ENCODE data around the gene ASB5. TPM values are rescaled to one million over a fixed set of nuclear protein-coding genes. Genes with fewer than 3 reads are reported as not detected.

ASB5 gene
- total and polyA plus RNA-seq, 2 donors (not counting 1 experiment from before 2014, with no cell fraction given): 1.0 to 1.8 TPM

- TF ChIP-seq EZH2 (IDR thresholded peaks at IDR 0.05; ENCODE audit: low read length, missing control alignments) (no peak), CTCF (conservative IDR thresholded peaks at IDR 0.05 in 1 of 2, IDR thresholded peaks at IDR 0.05 in 1 of 2; ENCODE audit: low read depth in 1 of 2, low read length in 2 of 2) (no peak)
- no peak overlapping the region for H2AFZ ChIP-seq (ENCODE audit: low read length)
- H3K27ac ChIP-seq (ENCODE audit: insufficient read depth, low read length): no peak overlapping the region
- no peak overlapping the region for H3K4me3 ChIP-seq (replicated peaks in 1 of 4; ENCODE audit: control extremely low read depth in 1 of 4, insufficient read depth in 1 of 4, low read depth in 3 of 4, low read length in 4 of 4)
- no peak for DNase-seq (ENCODE audit: low read depth in 2 of 2)
- no peaks in the 10 kb centered on the region for H3K79me2 ChIP-seq (ENCODE audit: control insufficient read depth, insufficient read depth, low read length)
- no peaks in the 10 kb centered on the region for H4K20me1 ChIP-seq (ENCODE audit: control insufficient read depth, extremely low read depth, insufficient read depth, low read length)
- H3K4me1 ChIP-seq (ENCODE audit: control insufficient read depth, extremely low read depth, insufficient read depth, low read length): peaks cover 6% of the 10 kb centered on the region
- H3K9me3 ChIP-seq (ENCODE audit: control insufficient read depth, insufficient read depth, low read depth, low read length): no peaks in the 10 kb centered on the region
- H3K36me3 ChIP-seq (ENCODE audit: control insufficient read depth, insufficient read depth, low read length): no peaks in the 10 kb centered on the region
- no peaks in the 10 kb centered on the region for H3K27me3 ChIP-seq (ENCODE audit: control insufficient read depth, insufficient read depth, low read length)
- H3K4me2 ChIP-seq (ENCODE audit: extremely low read depth, insufficient read depth, low read length): no peak overlapping the region
- H3K9ac ChIP-seq (ENCODE audit: insufficient read depth, low read length): no peak overlapping the region
Measured at GRCh38 chr4:176306837-176307665, 38.0 kb upstream of the ASB5 start.

GRCh38 chr4:176303938-176304337 lies 34.9 kb upstream of the ASB5 start:
- no peak for TF ChIP-seq CTCF (conservative IDR thresholded peaks at IDR 0.05 in 1 of 2, IDR thresholded peaks at IDR 0.05 in 1 of 2; ENCODE audit: low read depth in 1 of 2, low read length in 2 of 2)
- TF ChIP-seq EZH2 (IDR thresholded peaks at IDR 0.05; ENCODE audit: low read length, missing control alignments): no peak
- peaks cover 6% of the 10 kb centered on the region for H3K4me1 ChIP-seq (ENCODE audit: control insufficient read depth, extremely low read depth, insufficient read depth, low read length)
- no peak overlapping the region for H3K27ac ChIP-seq (ENCODE audit: insufficient read depth, low read length)
- no peaks in the 10 kb centered on the region for H3K9me3 ChIP-seq (ENCODE audit: control insufficient read depth, insufficient read depth, low read depth, low read length)
- DNase-seq (ENCODE audit: low read depth in 2 of 2): no peak
- H3K79me2 ChIP-seq (ENCODE audit: control insufficient read depth, insufficient read depth, low read length): no peaks in the 10 kb centered on the region
- no peak overlapping the region for H2AFZ ChIP-seq (ENCODE audit: low read length)
- no peak overlapping the region for H3K4me3 ChIP-seq (replicated peaks in 1 of 4; ENCODE audit: control extremely low read depth in 1 of 4, insufficient read depth in 1 of 4, low read depth in 3 of 4, low read length in 4 of 4)
- H3K36me3 ChIP-seq (ENCODE audit: control insufficient read depth, insufficient read depth, low read length): no peaks in the 10 kb centered on the region
- H4K20me1 ChIP-seq (ENCODE audit: control insufficient read depth, extremely low read depth, insufficient read depth, low read length): no peaks in the 10 kb centered on the region
- H3K27me3 ChIP-seq (ENCODE audit: control insufficient read depth, insufficient read depth, low read length): no peaks in the 10 kb centered on the region
- H3K4me2 ChIP-seq (ENCODE audit: extremely low read depth, insufficient read depth, low read length): no peak overlapping the region
- no peak overlapping the region for H3K9ac ChIP-seq (ENCODE audit: insufficient read depth, low read length)

GRCh38 chr4:176302283-176303275 lies 33.6 kb upstream of the ASB5 start:
- Histone ChIP-seq H3K27ac (ENCODE audit: insufficient read depth, low read length) (no peak overlapping the region), H3K4me3 (replicated peaks in 1 of 4; ENCODE audit: control extremely low read depth in 1 of 4, insufficient read depth in 1 of 4, low read depth in 3 of 4, low read length in 4 of 4) (no peak overlapping the region)

More at GRCh38 chr4:176302283-176303275, 33.6 kb upstream of the ASB5 start:
- peak; percentile 83 to 91 for DNase-seq (ENCODE audit: low read depth in 2 of 2)
- no peak overlapping the region for H3K9ac ChIP-seq (ENCODE audit: insufficient read depth, low read length)
- peaks cover 6% of the 10 kb centered on the region for H3K4me1 ChIP-seq (ENCODE audit: control insufficient read depth, extremely low read depth, insufficient read depth, low read length)
- H3K36me3 ChIP-seq (ENCODE audit: control insufficient read depth, insufficient read depth, low read length): no peaks in the 10 kb centered on the region
- TF ChIP-seq CTCF (conservative IDR thresholded peaks at IDR 0.05 in 1 of 2, IDR thresholded peaks at IDR 0.05 in 1 of 2; ENCODE audit: low read depth in 1 of 2, low read length in 2 of 2): no peak
- TF ChIP-seq EZH2 (IDR thresholded peaks at IDR 0.05; ENCODE audit: low read length, missing control alignments): no peak
- no peak overlapping the region for H2AFZ ChIP-seq (ENCODE audit: low read length)
- no peaks in the 10 kb centered on the region for H3K9me3 ChIP-seq (ENCODE audit: control insufficient read depth, insufficient read depth, low read depth, low read length)
- no peaks in the 10 kb centered on the region for H3K27me3 ChIP-seq (ENCODE audit: control insufficient read depth, insufficient read depth, low read length)
- H3K4me2 ChIP-seq (ENCODE audit: extremely low read depth, insufficient read depth, low read length): no peak overlapping the region
- H3K79me2 ChIP-seq (ENCODE audit: control insufficient read depth, insufficient read depth, low read length): no peaks in the 10 kb centered on the region
- no peaks in the 10 kb centered on the region for H4K20me1 ChIP-seq (ENCODE audit: control insufficient read depth, extremely low read depth, insufficient read depth, low read length)

Measured in fibroblast of lung (primary cell).